Coronary artery (tissue), 2 donors: ENCODE results near the gene PTPRE.

ENCODE experiments used
- DNase-seq: peaks from one replicate; pipeline ENCODE4 v3.0.0-alpha.2; 2017; ENCODE audit warnings: low spot score
- H3K27ac ChIP-seq, 2 donors: fragments of 200-600 bp; sonication (generic); one replicate each; pipeline ENCODE4 v1.5.1; 2016 to 2019
- H3K4me3 ChIP-seq: fragments of 200-600 bp; sonication (generic); 2 replicates; pipeline ENCODE4 v1.5.1; 2016; ENCODE audit warnings: mild to moderate bottlenecking, moderate library complexity
- CTCF ChIP-seq: fragments of 200-600 bp; sonication (generic); IDR thresholded peaks from one replicate; pipeline ENCODE4 v1.5.1; 2019; ENCODE audit warnings: antibody characterized with exemption

The PTPRE gene

DNA sequence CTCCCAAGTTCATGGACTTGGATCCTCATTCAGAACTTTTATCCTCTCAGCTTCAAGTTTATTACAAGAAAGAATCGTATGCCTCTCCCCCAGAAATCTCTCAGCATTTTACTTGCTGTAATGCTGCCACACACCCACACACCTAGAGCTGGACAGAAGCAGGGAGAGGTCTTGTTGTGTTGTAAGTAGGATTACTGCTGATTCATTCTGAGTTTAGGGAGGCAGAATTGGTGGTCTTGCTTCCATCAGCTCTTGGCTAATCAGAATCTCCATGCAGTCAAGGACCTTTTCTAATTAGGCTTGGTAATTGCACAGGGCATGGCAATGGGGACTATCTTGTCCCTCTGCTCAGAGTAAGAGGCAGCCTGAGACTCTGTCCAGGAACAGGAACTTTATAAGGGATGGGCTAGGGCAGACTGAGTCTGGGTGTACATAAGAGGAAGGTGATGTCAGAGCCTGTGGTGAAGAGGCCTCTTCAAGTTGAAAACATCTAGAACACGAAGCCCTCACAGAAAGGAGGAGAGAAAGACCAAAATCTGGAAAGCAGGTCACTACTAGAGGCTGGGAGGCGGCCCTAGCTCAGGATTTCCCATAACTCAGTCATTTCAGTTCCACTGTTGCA is 7.0 kb upstream of the PTPRE start:
- DNase-seq, result no peak
- H3K4me3 ChIP-seq, result no peak overlapping the region
- H3K27ac ChIP-seq, result no peak overlapping the region
- TF ChIP-seq CTCF, result no peak

GRCh38 chr10:127903789-127904188 is 3.1 kb upstream of the PTPRE start:
- no peak for TF ChIP-seq CTCF
- no peak for DNase-seq
- Histone ChIP-seq H3K27ac (no peak overlapping the region), H3K4me3 (no peak overlapping the region)

- H3K4me3 ChIP-seq, result no peak overlapping the region
- no peak for DNase-seq
- H3K27ac ChIP-seq, result no peak overlapping the region
- TF ChIP-seq CTCF, result no peak
These were observed 2.4 kb upstream of the PTPRE start for GRCh38 chr10:127904311-127905000.

- no peak for TF ChIP-seq CTCF
- Histone ChIP-seq H3K4me3 (no peak overlapping the region), H3K27ac (no peak overlapping the region)
- DNase-seq, result peak; percentile 52
These were observed 1.7 kb upstream of the PTPRE start for GRCh38 chr10:127905001-127905847.

DNA sequence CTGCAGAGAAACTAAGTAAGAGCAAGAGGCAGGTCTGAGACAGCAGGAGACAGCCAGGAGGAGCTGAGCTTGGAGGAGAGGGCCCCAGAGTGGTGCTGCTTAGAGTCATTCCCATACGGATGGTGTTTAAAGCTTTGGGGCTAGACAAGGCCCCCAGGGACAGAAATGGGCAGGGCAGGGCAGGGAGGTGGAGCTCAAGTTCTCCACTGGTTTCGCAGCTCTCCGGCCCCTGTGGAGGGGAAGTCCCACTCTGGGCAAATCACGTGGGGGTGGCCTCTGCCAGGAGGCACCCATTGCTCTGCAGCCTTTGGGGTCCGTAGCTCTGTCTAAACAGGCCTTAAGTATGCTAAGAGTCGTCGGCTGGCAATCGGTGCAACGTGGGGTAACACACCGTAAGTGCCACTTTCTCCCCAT is 1.0 kb upstream of the PTPRE start:
- no peak overlapping the region for H3K4me3 ChIP-seq
- DNase-seq, result no peak
- H3K27ac ChIP-seq, result no peak overlapping the region
- TF ChIP-seq CTCF, result no peak

DNA sequence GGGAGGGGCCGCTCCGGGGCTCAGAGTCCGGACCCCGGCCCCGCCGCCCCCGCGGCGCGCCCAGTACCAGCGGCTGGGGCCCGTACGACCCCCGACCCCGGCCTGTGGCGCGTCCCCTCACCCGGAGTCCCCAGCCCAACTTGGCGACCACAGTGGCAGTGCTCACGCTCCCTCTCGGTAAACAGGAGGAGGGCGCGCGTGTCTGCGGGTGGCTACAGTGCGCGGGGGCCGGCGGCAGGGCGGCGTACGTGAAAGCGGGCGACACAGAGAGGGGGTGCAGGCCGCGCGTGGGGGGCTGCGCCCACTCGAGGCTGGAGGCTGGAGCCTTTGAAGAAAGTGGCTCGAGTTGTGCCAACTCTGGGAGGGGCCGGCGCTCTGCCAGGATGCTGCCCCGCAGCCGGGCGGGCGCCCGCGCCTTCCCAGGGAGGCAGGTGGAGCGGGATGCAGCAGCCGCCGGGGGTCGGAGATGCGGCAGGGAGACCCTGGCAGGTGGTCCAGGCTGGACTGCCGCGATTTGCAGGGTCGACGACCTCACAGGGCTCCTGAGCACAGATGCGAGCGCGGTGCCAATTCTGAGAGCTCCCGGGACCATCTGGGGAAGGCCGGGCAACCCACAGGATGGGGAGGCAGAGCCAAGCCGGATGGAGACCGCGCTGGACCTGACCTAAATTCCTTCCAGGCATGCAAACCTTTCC is 655 bp downstream of the PTPRE start:
- peak overlapping the region; percentile 81 for H3K4me3 ChIP-seq
- TF ChIP-seq CTCF, result peak; percentile 11
- DNase-seq, result no peak
- peak overlapping the region; percentile 51 to 85 for H3K27ac ChIP-seq
